IMR-90 (cell line): ENCODE data around the gene SUGCT. TPM values are rescaled to one million over a fixed set of nuclear protein-coding genes. Genes with fewer than 3 reads are reported as not detected.

Experiments used
- ATAC-seq: fragments of 200-7000 bp; cut with Tn5 transposase; 2 replicates; pipeline ENCODE4 v1.9.1; 2020; ENCODE audit warnings: low read depth, mild to moderate bottlenecking, moderate library complexity
- BruUV-seq: library from RNA; stranded (reverse); fragments of 400-500 nt; replicated peaks from 2 replicates; lab custom pipeline; 2021; lab: Mats Ljungman, UMichigan
- CTCF ChIA-PET: fragments of 300-600 bp; formaldehyde crosslinking; extraction: SDS; loops from one replicate; lab custom pipeline; 2021; ENCODE audit warnings: antibody characterized with exemption; lab: Yijun Ruan, JAX
- POLR2A ChIA-PET: fragments of 300-600 bp; sonication (Branson Sonifier 250); formaldehyde crosslinking; loops from one replicate; lab custom pipeline; 2022; ENCODE audit warnings: antibody characterized with exemption; ENCODE audit not compliant: unreplicated experiment; lab: Charles Lee
- DNase-seq: peaks from one replicate; pipeline ENCODE4 v3.0.0; 2013
- H2AFZ ChIP-seq: replicated peaks from 2 replicates; pipeline ENCODE3; 2013; ENCODE audit warnings: low read length, mild to moderate bottlenecking; ENCODE audit not compliant: poor library complexity
- H2AK5ac ChIP-seq: 2 replicates; pipeline ENCODE4 v1.6.1; 2013; ENCODE audit warnings: low read depth, low read length, inconsistent platforms
- H2AK9ac ChIP-seq: replicated peaks from 2 replicates; pipeline ENCODE3; 2013; ENCODE audit warnings: mild to moderate bottlenecking, low read depth, low read length, moderate library complexity; ENCODE audit not compliant: poor library complexity
- H2BK120ac ChIP-seq: 2 replicates; pipeline ENCODE4 v1.6.1; 2013; ENCODE audit warnings: low read depth, low read length, inconsistent platforms
- H2BK15ac ChIP-seq: 3 replicates; pipeline ENCODE4 v1.6.1; 2013; ENCODE audit warnings: low read depth, low read length, inconsistent platforms
- H2BK20ac ChIP-seq: 2 replicates; pipeline ENCODE4 v1.6.1; 2013; ENCODE audit warnings: low read depth, mild to moderate bottlenecking, inconsistent platforms, low read length, moderate library complexity
- H2BK5ac ChIP-seq: 2 replicates; pipeline ENCODE4 v1.6.1; 2013; ENCODE audit warnings: mild to moderate bottlenecking, low read depth, low read length, inconsistent platforms; ENCODE audit not compliant: poor library complexity, severe bottlenecking
- H3K14ac ChIP-seq: replicated peaks from 2 replicates; pipeline ENCODE4 v1.6.1; 2013; ENCODE audit warnings: low read depth, low read length, inconsistent platforms
- H3K18ac ChIP-seq: 2 replicates; pipeline ENCODE4 v1.6.1; 2013; ENCODE audit warnings: low read depth, low read length, control low read depth
- H3K23ac ChIP-seq: 2 replicates; pipeline ENCODE4 v1.6.1; 2013; ENCODE audit warnings: low read depth, low read length, inconsistent platforms
- H3K27ac ChIP-seq: 2 replicates; pipeline ENCODE4 v1.5.1; 2013; ENCODE audit warnings: mild to moderate bottlenecking, control low read depth, low read length; ENCODE audit not compliant: insufficient read depth
- H3K27me3 ChIP-seq: 2 replicates; pipeline ENCODE4 v1.6.1; 2013; ENCODE audit warnings: low read length; ENCODE audit not compliant: control insufficient read depth, insufficient read depth
- H3K36me3 ChIP-seq: 2 replicates; pipeline ENCODE4 v1.6.1; 2013; ENCODE audit warnings: low read length, mixed read lengths; ENCODE audit not compliant: control insufficient read depth, insufficient read depth
- H3K4ac ChIP-seq: 2 replicates; pipeline ENCODE4 v1.6.1; 2013; ENCODE audit warnings: low read depth, low read length, inconsistent platforms
- H3K4me1 ChIP-seq: 2 replicates; pipeline ENCODE4 v1.6.1; 2013; ENCODE audit warnings: low read length, mixed read lengths; ENCODE audit not compliant: control insufficient read depth, insufficient read depth
- H3K4me2 ChIP-seq: 2 replicates; pipeline ENCODE4 v1.6.1; 2013; ENCODE audit warnings: low read depth, mild to moderate bottlenecking, control low read depth, low read length, moderate library complexity
- H3K4me3 ChIP-seq: 2 replicates; pipeline ENCODE4 v1.5.1; 2013; ENCODE audit warnings: low read depth, mild to moderate bottlenecking, control low read depth, low read length, moderate library complexity; ENCODE audit not compliant: insufficient read depth
- H3K56ac ChIP-seq: 2 replicates; pipeline ENCODE4 v1.6.1; 2013; ENCODE audit warnings: low read length, inconsistent platforms; ENCODE audit not compliant: insufficient read depth; ENCODE audit errors: extremely low read depth
- H3K79me1 ChIP-seq, 2 experiments: 2 replicates each; pipeline ENCODE4 v1.6.1; 2013; ENCODE audit warnings: low read length in 2 of 2, inconsistent platforms in 1 of 2, low read depth in 1 of 2
- H3K9ac ChIP-seq: 2 replicates; pipeline ENCODE4 v1.6.1; 2013; ENCODE audit warnings: low read depth, low read length, control low read depth
- H3K9me1 ChIP-seq: 2 replicates; pipeline ENCODE4 v1.6.1; 2013; ENCODE audit warnings: low read length, inconsistent platforms; ENCODE audit not compliant: insufficient read depth
- H3K9me3 ChIP-seq: 2 replicates; pipeline ENCODE4 v1.6.1; 2013; ENCODE audit warnings: low read length; ENCODE audit not compliant: control insufficient read depth, insufficient read depth
- H4K20me1 ChIP-seq: 2 replicates; pipeline ENCODE4 v1.6.1; 2013; ENCODE audit warnings: low read length, inconsistent platforms; ENCODE audit not compliant: insufficient read depth
- H4K5ac ChIP-seq: 2 replicates; pipeline ENCODE4 v1.6.1; 2013; ENCODE audit warnings: mild to moderate bottlenecking, low read depth, low read length, control low read depth
- H4K8ac ChIP-seq, 2 experiments: 2 replicates each; pipeline ENCODE4 v1.6.1; 2013; ENCODE audit warnings: low read depth in 2 of 2, low read length in 2 of 2, control low read depth in 1 of 2, inconsistent platforms in 1 of 2
- H4K91ac ChIP-seq: 2 replicates; pipeline ENCODE4 v1.6.1; 2013; ENCODE audit warnings: low read depth, low read length, inconsistent platforms; ENCODE audit not compliant: insufficient read depth
- FOS ChIP-seq: fragments of 150-350 bp; IDR thresholded peaks from 2 replicates; pipeline ENCODE4 v1.6.1; 2016; ENCODE audit warnings: low read depth, low read length
- RAD21 ChIP-seq: IDR thresholded peaks from 2 replicates; pipeline ENCODE4 v1.6.1; 2012; ENCODE audit warnings: low read length, improper control_type of control experiment
- WGBS, 2 experiments: methylation state at CpG; one replicate each; pipeline versions ENCODE4 v1.1.5 to v1.1.7; 2013; ENCODE audit warnings: missing lambda C conversion rate in 2 of 2; ENCODE audit not compliant: insufficient read length in 1 of 2; ENCODE audit errors: extremely low coverage in 2 of 2; 5-methylcytosine and 5-hydroxymethylcytosine counted together
- dilution Hi-C: fragments of 300-500 bp; cut with HindIII; formaldehyde crosslinking; loops from one replicate; pipeline ENCODE4 v1.14.3; 2018; ENCODE audit warnings: low sequenced_read_pairs; ENCODE audit not compliant: unreplicated experiment
- in situ Hi-C: fragments of 300-500 bp; cut with MboI; formaldehyde crosslinking; loops from 3 replicates; pipeline ENCODE4 v1.14.3; 2019; ENCODE audit warnings: low sequenced_read_pairs, inconsistent platforms, mixed read lengths
- intact Hi-C: fragments of 100-400 bp; cut with micrococcal nuclease; formaldehyde crosslinking; loops from 2 replicates; pipeline ENCODE4 v1.10.0; 2022
- polyA plus RNA-seq, 3 experiments: library from polyadenylated mRNA; depleted of rRNA; stranded (reverse); fragments of >200 nt; gene quantifications; 2 replicates each; pipeline ENCODE4 v1.2.3, GENCODE V29; 2012; ENCODE audit warnings: low replicate concordance in 1 of 3
- total RNA-seq: library from RNA; depleted of rRNA; stranded (reverse); fragments of >200 nt; gene quantifications from 2 replicates; pipeline ENCODE4 v1.2.3, GENCODE V29; 2012

The SUGCT gene
- total and polyA plus RNA-seq, 2 of the 4 experiments (the other 2 are of a cell fraction): 5.9 to 8.3 TPM

DNA sequence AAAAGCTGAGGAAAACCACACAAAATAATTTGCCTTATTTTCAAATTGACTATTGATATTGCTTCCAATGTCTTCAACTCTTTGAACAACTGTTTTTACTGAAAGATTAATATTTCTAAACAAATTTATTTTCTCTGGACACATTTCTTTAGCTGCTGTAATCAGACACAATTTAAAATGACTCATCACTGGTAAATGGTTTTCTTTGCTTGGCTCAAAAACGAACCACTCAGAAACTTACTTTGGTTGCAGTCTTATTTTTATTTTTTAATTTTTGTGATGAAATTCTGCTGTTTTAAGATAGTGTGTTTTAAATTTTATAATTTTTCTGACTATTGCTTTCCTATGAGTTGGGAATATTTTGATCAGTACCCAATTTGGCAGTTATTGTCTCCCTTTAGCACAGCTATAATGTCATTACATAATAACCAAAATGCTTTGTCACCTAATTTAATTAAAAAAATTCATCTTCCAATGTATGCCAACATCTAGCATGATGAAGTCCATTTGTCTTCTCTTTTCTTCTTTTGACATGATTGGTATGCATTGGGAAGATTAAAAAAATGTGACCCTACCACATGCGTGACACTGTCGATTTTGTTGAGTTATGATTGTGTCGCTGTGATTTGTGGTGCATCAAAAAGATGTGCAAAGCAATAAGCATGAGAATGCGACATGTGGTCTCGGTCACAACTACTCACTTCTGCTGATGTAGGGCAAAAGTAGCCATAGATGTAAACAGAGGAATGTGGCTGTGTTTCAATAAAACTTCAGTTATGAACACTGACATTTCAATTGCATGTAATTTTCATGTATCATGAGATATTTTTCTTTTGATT lies 222.3 kb downstream of the SUGCT start:
- Histone ChIP-seq H2BK120ac (no peak overlapping the region), H4K8ac (no peak overlapping the region), H3K18ac (no peak overlapping the region), H3K56ac (no peak overlapping the region), H3K23ac (no peak overlapping the region), H2BK5ac (no peak overlapping the region), H4K91ac (no peak overlapping the region), H3K4me3 (no peak overlapping the region), H3K14ac (no peak overlapping the region), H4K20me1 (no peaks in the 10 kb centered on the region), H3K4ac (no peak overlapping the region), H3K9me1 (peaks cover 3% of the 10 kb centered on the region; the same call in 1 of the 2 replicates), H3K36me3 (no peaks in the 10 kb centered on the region), H3K4me2 (no peak overlapping the region), H3K9ac (no peak overlapping the region), H2BK15ac (no peak overlapping the region), H3K27me3 (no peaks in the 10 kb centered on the region), H3K27ac (no peak overlapping the region), H3K9me3 (no peaks in the 10 kb centered on the region), H2AFZ (no peak overlapping the region), H2AK9ac (no peak overlapping the region), H3K4me1 (peaks cover 2% of the 10 kb centered on the region; the same call in 1 of the 2 replicates), H3K79me1 (no peaks in the 10 kb centered on the region), H2AK5ac (no peak overlapping the region; the same call in 1 of the 2 replicates), H2BK20ac (no peak overlapping the region), H4K5ac (no peak overlapping the region)
- no TSS peak for BruUV-seq
- ATAC-seq (peak; percentile 37), DNase-seq (peak; percentile 47)
- dilution Hi-C loops (no loop called here), intact Hi-C loops (no loop called here), in situ Hi-C loops (no loop called here)
- ChIA-PET CTCF (interaction anchor here (0.5 to 0.7 kb wide), 3 partner anchors 200 to 498 kb away, joined by 3 to 4 read pairs (median 3); no protein-coding TSS in a partner anchor), POLR2A (no interaction called here)
- 56% methylated on average over 3 of the region's 6 CpGs; no CpG with 5 or more reads in 1 of the 2 experiments for WGBS, 2 experiments
- TF ChIP-seq RAD21: no peak
- peak; percentile 47 for TF ChIP-seq FOS
